GM18498 (cell line): ENCODE measurements around the gene GATC.
"Not testable (repeated sequence)": the region's sequence is repeated elsewhere in the genome, so short reads cannot be mapped to it uniquely, and the experiment has no call there.

Source experiments
- ATAC-seq: cut with Tn5 transposase; IDR thresholded peaks from one replicate; pipeline ENCODE4 v1.9.1; 2021; ENCODE audit warnings: mild to moderate bottlenecking, moderate library complexity; ENCODE audit not compliant: unreplicated experiment

GATC gene

DNA sequence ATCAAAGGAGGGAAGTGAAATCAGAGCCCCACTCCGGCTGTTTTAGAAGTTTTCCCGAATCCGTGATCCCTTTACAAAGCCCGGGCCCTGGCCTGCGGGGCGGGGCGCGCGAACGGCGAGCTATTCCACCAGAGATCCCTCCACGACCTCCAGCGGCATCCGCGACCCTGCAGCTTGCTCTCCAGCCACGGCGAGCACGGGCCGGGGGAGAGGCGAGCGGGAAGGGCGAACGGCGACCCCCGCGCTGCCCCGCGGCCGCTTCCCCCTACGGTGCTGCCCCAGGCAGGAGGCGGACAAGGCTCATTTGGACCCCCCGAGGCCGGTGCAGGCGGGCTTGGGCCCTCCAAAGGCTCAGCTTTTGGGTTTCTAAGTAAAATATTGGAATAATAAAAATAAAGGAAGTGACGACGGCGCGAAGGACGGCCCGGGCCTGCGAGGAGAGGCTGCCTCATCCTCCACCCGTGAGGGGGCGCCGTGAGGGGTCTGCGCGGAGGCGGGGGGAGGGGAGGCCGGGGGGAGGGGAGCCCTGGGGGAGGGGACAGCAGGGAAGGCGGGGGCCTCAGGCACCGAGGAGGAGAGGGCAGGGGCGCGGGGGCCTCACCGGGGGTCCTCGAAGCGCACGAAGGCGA is 22.7 kb downstream of the GATC start:
- ATAC-seq: peak; percentile 26

DNA sequence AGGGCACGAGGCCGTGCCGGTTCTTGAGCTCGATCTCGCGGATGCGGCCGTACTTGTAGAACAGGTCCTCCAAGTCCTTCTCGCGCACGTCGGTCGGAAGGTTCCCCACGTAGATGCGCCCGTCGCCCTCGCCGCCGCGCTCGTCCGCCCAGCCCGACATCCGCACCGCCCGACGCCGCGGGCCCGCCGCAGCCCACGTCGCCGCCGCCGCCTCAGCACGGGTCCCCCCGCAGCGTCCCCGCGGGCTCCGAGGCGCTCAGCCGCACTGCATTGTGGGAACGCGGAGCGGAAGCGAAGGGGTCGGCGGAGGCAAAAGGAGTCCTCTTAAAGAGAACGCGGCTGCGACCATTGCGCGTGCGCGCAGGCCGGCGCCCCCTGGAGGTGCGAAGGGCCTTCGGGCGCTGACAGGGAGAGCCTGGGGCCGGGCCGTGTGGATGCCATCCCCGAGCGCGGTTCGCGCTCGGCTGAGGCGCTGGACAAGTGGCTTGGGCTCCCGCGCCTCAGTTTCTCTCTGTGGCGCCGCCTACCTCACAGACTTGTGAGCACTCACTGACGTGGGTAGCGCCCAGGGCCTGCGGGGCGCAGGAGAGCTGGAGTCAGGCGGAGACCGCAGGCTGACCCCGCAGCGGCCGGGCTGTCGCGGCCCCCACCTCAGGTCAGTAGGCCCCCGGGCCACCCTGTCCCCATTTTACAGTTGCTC is 23.4 kb downstream of the GATC start, which contains the start of gene SRSF9:
SRSF9 (minus strand) TSS at position 299 of the 700 bp plus-strand sequence; CDS start at position 160, 139 bp downstream.
- ATAC-seq: peak; percentile 90

DNA sequence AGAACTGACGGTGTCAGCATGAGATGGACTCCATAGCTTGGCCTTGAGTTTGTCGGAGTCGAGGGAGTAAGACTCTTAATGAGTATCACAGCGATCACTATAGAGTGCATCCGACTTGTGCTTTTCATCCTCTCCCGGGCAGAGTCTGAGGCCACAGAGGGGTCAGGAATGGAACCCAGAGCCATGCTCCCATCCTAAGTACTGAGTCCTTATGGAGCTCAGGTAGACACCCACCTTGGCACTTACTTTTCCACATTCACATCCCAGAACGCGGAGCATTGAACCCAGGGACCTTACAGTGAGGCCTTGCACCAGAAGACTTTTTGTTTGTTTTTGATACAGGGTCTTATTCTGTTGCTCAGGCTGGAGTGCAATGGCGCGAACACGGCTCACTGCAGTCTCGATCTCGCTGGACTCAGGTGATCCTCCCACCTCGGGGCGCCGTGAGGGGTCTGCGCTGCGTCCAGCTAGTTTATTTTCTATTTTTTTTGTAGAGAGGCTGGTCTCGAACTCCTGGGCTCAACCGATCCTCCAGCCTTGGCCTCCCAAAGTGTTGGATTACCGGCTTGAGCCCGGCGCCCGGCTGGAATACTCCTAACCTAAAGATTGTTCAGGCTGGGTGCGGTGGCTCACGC is 24.0 kb downstream of the GATC start:
- peak; percentile 21 for ATAC-seq

DNA sequence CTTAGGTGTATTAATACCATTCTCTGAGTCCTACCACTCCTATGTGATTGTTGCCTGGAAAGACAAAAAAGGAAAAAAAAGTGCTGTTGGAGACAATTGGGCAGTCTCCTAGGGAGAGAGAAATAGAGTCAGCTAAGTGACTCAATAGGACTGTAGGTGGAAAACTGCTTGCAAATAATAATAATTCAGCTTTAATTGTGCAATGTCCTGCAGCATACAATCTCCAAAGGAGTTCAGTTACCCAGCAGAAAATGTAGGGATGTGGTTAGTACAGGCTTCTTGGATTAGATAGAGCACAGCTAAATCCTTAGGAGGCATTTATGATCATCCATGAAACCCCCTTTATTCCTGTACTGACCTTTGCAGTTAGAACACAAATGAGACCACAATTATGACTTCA is 26.3 kb downstream of the GATC start:
- ATAC-seq: no peak

DNA sequence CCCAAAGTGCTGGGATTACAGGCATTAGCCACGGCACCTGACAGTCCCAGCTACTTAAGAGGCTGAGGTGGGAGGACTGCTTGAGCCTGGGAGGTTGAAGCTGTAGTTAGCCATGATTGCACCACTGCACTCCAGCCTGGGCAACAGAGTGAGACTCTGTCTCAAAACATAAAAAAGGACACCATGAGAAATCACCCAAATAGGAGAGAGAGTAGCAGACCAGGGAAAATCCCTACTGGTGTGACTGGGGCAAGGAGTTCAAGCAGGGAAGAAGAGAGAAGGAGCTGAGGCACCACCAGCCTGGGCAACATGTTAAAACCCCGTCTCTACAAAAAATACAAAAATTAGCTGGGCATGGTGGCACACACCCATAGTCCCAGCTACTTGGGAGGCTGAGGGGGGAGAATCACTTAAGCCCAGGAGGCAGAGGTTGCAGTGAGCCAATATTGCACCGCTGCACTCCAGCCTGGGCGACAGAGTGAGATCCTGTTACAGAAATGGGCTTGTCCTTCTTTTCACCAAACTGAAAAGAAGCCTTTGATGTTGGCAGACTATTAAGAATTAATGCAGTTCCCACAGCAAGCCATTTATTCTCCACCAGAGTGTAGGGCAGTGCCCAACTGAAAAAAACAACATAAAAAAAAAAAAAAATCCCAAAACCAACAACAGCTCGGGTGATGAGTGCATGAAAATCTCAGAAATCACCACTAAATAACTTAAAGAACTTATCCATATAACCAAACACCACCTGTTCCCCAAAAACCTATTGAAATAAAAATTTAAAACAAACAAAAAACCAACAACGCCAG is 27.8 kb downstream of the GATC start:
- no peak for ATAC-seq

- no peak for ATAC-seq
Observed at GRCh38 chr12:120474616-120474960, 28.3 kb downstream of the GATC start.

- no peak for ATAC-seq
Observed at GRCh38 chr12:120475643-120476042, 29.4 kb downstream of the GATC start.

GRCh38 chr12:120479458-120479857 is 33.2 kb downstream of the GATC start:
- ATAC-seq: no peak

DNA sequence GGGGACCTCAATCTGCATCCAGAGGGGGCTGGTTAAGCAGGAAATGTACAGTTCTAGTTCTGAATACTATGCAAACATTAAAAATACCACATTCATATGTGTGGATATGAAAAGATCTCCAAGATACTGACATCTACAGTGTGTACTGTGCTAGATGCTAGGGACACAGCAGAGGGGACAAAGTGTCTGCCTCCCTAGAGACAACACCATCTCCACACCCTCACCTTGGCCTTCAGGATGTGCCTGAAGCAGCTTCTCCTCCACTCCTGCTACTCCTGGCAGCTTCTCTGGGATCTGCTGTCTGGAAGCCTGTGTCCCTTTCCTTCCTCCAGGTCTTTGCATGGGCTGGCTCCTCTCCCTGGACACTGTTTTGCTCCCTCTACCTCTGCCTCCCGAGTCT is 34.0 kb downstream of the GATC start:
- no peak for ATAC-seq

- no peak for ATAC-seq
Observed at GRCh38 chr12:120481022-120481767, 35.0 kb downstream of the GATC start.

DNA sequence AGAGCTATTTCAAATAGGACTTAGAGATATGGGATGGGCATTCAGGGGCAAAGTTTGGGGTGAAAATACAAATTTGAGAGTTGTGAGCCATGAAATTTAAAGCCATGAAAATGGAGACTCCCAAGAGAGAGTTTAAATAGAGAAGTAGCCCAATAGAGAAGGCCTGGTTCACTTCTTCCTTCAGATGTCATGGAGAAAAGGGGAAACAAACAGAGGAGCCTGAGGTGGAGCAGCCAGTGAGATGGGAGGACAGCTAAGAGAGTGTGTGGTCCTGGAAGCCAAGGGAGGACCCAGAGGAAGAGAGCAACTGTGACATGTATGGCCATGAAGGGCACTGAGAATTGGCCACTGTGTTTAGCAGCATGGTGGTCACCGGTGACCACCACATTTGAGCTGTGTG is 37.4 kb downstream of the GATC start:
- no peak for ATAC-seq

- no peak for ATAC-seq
Observed at GRCh38 chr12:120485961-120486881, 40.0 kb downstream of the GATC start.

- not testable (repeated sequence) for ATAC-seq
Observed at GRCh38 chr12:120487552-120487951, 41.3 kb downstream of the GATC start.

DNA sequence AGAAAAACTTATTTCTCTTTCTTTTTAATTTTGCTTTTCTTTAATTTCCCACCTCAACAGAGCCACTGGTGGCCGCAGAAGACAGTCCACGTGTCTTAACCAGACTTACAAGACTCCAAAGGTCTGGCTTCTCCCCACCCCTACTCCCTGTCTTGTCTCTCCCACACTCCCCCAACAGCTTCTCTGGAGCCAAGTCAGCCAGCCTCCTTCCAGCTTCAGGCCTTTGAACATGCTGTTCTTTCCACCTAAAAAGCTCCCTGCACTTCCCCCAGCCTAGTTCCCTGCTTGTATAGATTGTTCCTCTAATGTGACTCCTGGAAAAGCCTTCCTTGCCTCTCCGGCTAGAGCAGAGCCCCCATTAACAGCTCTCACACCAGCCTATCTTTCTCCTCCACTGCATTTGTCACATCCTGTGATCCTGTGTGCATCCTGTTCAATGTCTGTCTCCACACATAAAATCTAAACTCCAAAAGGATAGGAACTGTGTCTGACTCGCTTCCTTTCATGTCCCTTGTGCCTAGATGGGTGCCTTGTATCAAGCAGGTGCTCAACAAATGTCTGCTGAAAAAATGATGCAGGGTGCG is 41.9 kb downstream of the GATC start:
- ATAC-seq: no peak

GRCh38 chr12:120489018-120489417 is 42.8 kb downstream of the GATC start:
- ATAC-seq: no peak

DNA sequence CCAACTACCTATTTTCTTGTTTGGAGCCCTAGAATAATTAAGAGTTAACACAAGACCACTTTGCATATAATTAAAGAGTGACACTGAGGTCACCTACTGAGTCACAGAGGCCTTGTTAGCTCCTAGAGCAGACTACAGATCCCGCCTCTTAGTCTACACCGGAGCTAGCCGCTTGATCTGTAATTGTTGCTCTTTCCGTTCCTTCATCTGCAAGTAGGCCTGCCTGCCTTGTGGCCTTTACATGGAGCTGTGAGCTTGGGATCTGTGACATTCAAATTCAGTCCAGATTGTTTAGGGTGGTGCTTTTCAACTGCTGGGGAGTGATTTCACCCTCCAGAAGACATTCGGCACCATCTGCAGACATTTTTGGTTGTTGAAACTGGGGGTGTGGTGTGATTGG is 44.1 kb downstream of the GATC start:
- ATAC-seq: no peak

- ATAC-seq: no peak
Observed at GRCh38 chr12:120490833-120491512, 44.7 kb downstream of the GATC start.

GRCh38 chr12:120495186-120495730 is 49.0 kb downstream of the GATC start:
- ATAC-seq: no peak
